ENCODE measurements around the gene PARP11. TPM values are rescaled to one million over a fixed set of nuclear protein-coding genes. Genes with fewer than 3 reads are reported as not detected.
A peak's percentile ranks its signal among the peaks of the same experiment; 100 is the strongest.

PARP11 gene
- total RNA-seq, 1 experiment from 2014 or later, result 4.8 TPM

- DNase-seq (ENCODE audit: low read depth), result peak; percentile 85
Observed at GRCh38 chr12:3770891-3771290, 102.3 kb downstream of the PARP11 start.

- no peak for DNase-seq (ENCODE audit: low read depth)
Observed at GRCh38 chr12:3768911-3769447, 104.2 kb downstream of the PARP11 start.

GRCh38 chr12:3761116-3761735, 112.0 kb downstream of the PARP11 start:
- DNase-seq (ENCODE audit: low read depth), result no peak

- DNase-seq (ENCODE audit: low read depth), result no peak
Observed at GRCh38 chr12:3759878-3760277, 113.3 kb downstream of the PARP11 start.

Other genes starting within 250 kb of the PARP11 start
- gene CRACR2A, start 120.3 kb downstream of the PARP11 start, total RNA-seq (2014; rRNA removed; shearing (Covaris generic)), result 12.4 and 17.9 TPM in 2 replicates